Gastrocnemius medialis (tissue), 4 donors: ENCODE results near the gene FAM50A.

Experiments
- CTCF ChIP-seq, 5 experiments: fragments of 450-650 bp in 3 of 5; fragments of 200-600 bp in 2 of 5; sonication (generic) in 2 of 5; IDR thresholded peaks in 4 of 5; conservative IDR thresholded peaks in 1 of 5; 1 replicate in 4 of 5; 2 replicates in 1 of 5; pipeline ENCODE4 v1.5.1; 2016 to 2019; ENCODE audit warnings: antibody characterized with exemption in 5 of 5, mild to moderate bottlenecking in 3 of 5, moderate library complexity in 3 of 5
- POLR2A ChIP-seq, 2 donors: fragments of 450-650 bp; IDR thresholded peaks; one replicate each; pipeline ENCODE4 v1.6.1; 2017; ENCODE audit warnings: antibody characterized with exemption in 2 of 2, mild to moderate bottlenecking in 2 of 2, moderate library complexity in 2 of 2

GRCh38 chrX:154478728-154479622, 35.0 kb downstream of the FAM50A start, which contains the start of gene LAGE3:
- no peak for TF ChIP-seq CTCF (IDR thresholded peaks at IDR 0.05 in 4 of 5, conservative IDR thresholded peaks at IDR 0.05 in 1 of 5)
- peak; percentile 66 to 67 for TF ChIP-seq POLR2A (IDR thresholded peaks at IDR 0.05)
